ENCODE data around the gene ASAP2. TPM values are rescaled to one million over a fixed set of nuclear protein-coding genes. Genes with fewer than 3 reads are reported as not detected.

The ASAP2 gene
- total RNA-seq, 2 donors from 2014 or later: 58.1 to 61.7 TPM

DNA sequence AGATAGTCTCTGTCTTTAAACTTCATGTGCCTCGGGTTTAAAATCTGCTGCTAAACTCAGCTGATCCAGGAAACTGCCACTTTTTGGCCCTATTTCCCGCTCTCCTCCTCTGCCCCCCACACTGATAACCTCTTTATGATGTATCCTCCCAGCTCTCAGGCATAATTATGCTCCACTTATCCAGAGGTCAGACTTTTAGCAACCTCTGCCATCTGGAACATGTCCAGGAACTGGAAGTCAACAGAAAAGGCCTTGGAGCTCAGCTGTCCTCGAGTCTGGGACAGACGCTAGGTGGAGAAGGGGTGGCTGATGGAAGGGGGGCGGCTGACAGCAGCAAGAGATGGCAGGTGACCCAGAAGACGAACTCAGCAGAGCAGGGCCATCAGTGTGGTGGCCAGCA lies 41.2 kb downstream of the ASAP2 start:
- no peaks in the 10 kb centered on the region for H3K36me3 ChIP-seq
- peak overlapping the region; percentile 76 for H3K27ac ChIP-seq
- H3K9me3 ChIP-seq: no peaks in the 10 kb centered on the region
- TF ChIP-seq, protein P1, sequence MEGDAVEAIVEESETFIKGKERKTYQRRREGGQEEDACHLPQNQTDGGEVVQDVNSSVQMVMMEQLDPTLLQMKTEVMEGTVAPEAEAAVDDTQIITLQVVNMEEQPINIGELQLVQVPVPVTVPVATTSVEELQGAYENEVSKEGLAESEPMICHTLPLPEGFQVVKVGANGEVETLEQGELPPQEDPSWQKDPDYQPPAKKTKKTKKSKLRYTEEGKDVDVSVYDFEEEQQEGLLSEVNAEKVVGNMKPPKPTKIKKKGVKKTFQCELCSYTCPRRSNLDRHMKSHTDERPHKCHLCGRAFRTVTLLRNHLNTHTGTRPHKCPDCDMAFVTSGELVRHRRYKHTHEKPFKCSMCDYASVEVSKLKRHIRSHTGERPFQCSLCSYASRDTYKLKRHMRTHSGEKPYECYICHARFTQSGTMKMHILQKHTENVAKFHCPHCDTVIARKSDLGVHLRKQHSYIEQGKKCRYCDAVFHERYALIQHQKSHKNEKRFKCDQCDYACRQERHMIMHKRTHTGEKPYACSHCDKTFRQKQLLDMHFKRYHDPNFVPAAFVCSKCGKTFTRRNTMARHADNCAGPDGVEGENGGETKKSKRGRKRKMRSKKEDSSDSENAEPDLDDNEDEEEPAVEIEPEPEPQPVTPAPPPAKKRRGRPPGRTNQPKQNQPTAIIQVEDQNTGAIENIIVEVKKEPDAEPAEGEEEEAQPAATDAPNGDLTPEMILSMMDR (IDR thresholded peaks at IDR 0.05): no peak
- no peak overlapping the region for H3K4me3 ChIP-seq
- no peaks in the 10 kb centered on the region for H3K27me3 ChIP-seq
- DNase-seq: peak; percentile 80
- H3K4me1 ChIP-seq: peaks cover 28% of the 10 kb centered on the region
- H3K9ac ChIP-seq (ENCODE audit: low read depth in 2 of 2, low read length in 2 of 2): peak overlapping the region in 1 of 2 donors; percentile 7
- intact Hi-C loops (cut with DNase I): no loop called here

DNA sequence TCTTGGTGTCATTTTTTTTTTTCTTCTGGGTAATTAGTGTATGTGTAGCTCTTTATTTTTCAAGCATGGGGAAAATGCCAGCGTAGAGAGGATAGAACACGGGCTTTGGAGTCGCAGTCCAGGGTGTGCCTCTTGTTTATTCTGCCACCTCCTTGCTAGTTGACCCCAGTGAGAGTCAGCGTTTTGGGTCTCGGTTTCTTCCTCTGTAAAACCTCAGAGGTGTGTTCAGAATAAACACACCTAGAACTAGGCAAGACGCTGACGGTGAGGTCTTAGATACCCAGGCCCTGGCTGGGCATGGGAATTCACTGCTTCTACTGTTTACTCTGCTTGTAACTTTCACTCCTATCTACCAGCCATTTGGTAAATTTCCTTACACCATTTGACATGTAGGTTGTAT lies 41.8 kb downstream of the ASAP2 start:
- no peaks in the 10 kb centered on the region for H3K9me3 ChIP-seq
- H3K4me1 ChIP-seq: peaks cover 28% of the 10 kb centered on the region
- DNase-seq: peak; percentile 69
- TF ChIP-seq, protein P1 (IDR thresholded peaks at IDR 0.05): no peak
- H3K4me3 ChIP-seq: no peak overlapping the region
- H3K36me3 ChIP-seq: no peaks in the 10 kb centered on the region
- H3K9ac ChIP-seq (ENCODE audit: low read depth in 2 of 2, low read length in 2 of 2): peak overlapping the region in 1 of 2 donors; percentile 30
- H3K27ac ChIP-seq: peak overlapping the region; percentile 76
- no peaks in the 10 kb centered on the region for H3K27me3 ChIP-seq
- intact Hi-C loops (cut with DNase I): no loop called here

DNA sequence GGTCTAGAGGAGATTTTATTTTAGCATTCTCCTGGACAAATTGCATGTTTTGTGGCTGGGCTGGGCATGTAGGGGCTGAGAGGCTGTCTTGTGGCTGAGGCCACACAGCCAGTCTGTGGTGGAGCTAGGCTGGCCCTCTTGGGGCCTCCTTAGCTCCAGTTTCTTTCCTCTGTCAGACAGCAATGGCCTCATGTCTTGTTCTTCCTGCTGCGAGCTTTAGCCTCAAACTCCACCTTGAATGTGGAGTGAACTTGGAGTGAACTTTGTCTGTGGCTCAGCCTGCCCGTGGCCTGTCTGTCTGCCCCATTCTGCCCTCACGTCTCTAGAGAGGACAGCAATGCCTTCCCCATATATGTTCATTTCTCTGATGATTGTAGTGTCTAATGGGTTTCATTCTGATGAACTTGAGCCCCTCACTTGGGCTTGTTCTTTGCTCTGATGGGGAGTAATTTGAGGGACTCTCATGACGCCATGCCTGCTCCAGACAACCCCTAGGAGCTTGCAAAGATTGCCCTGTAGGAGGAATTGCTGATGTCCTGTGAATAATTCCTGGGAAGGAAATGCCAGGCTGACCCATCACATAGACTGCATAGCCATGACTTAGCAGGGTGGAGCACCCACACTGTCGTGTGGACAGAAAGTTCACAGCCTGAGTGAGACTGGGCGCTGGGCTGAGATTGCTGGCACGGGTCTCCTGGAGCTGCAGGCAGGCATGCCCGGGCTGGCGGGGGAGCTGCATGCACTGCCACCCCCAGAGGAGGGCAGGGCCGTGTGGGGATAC lies 42.6 kb downstream of the ASAP2 start:
- Histone ChIP-seq H3K4me3 (no peak overlapping the region), H3K9me3 (no peaks in the 10 kb centered on the region), H3K27me3 (no peaks in the 10 kb centered on the region), H3K4me1 (peaks cover 28% of the 10 kb centered on the region), H3K9ac (ENCODE audit: low read depth in 2 of 2, low read length in 2 of 2) (peak overlapping the region in 1 of 2 donors; percentile 30), H3K36me3 (no peaks in the 10 kb centered on the region), H3K27ac (peak overlapping the region; percentile 76)
- intact Hi-C loops (cut with DNase I): no loop called here
- DNase-seq: no peak
- TF ChIP-seq, protein P1 (IDR thresholded peaks at IDR 0.05): no peak

DNA sequence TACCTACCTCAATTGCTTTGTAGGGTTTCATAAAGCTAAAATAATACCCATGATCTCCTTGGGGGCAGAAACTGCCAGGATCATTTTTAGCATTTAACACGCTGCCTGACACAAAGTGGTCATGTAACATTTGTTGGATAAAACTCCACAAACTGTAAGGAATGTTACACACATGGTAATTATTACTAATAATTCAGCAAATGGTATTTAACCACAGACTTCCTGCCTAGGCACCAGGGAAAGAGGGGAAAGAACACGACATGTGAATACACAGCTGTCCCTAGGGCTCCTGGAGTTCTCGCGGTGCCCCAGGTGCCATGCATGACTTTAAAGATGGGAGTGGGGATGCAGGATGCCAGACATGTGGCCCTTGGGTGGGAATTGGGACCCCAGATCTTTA lies 43.5 kb downstream of the ASAP2 start:
- Histone ChIP-seq H3K9ac (ENCODE audit: low read depth in 2 of 2, low read length in 2 of 2) (peak overlapping the region in 1 of 2 donors; percentile 66), H3K9me3 (no peaks in the 10 kb centered on the region), H3K4me3 (no peak overlapping the region), H3K4me1 (peaks cover 28% of the 10 kb centered on the region), H3K36me3 (no peaks in the 10 kb centered on the region), H3K27ac (peak overlapping the region; percentile 76), H3K27me3 (no peaks in the 10 kb centered on the region)
- intact Hi-C loops (cut with DNase I): no loop called here
- TF ChIP-seq, protein P1 (IDR thresholded peaks at IDR 0.05): no peak
- DNase-seq: no peak

DNA sequence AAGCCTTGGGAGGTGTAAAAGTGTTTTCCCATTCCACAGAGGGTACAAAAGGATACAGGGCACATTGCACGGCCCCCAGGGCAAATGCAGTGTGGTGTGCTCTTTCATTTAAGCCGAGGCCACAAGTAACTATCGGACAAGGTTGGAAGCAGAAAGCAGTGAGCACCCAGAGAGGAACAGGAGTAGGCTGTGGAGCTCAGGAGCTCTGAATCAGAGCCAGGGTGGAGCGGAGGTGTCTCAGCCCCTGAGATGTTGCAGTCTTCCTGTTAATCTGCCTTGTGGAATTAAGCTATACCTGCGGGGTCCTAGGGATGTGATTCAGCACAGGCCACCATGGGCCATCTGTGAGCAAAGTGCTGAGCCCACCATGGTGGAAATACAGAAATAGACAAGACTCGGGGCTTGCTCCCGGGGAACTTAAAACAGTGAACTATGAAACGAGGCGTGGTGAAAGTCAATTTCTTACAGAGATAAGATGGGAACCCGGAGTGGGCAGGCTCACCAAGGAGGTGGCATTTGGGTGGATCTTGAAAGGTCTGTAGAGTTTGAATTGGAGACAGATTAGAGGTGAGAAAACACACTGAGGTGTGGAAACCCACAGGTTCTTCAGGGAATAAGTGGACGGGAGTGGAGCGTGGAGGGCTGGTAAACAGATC lies 44.0 kb downstream of the ASAP2 start:
- Histone ChIP-seq H3K4me3 (no peak overlapping the region), H3K27me3 (no peaks in the 10 kb centered on the region), H3K36me3 (no peaks in the 10 kb centered on the region), H3K9ac (ENCODE audit: low read depth in 2 of 2, low read length in 2 of 2) (peak overlapping the region in 1 of 2 donors; percentile 66), H3K27ac (peak overlapping the region; percentile 55), H3K4me1 (peaks cover 28% of the 10 kb centered on the region), H3K9me3 (no peaks in the 10 kb centered on the region)
- DNase-seq: peak; percentile 59
- intact Hi-C loops (cut with DNase I): no loop called here
- TF ChIP-seq, protein P1 (IDR thresholded peaks at IDR 0.05): no peak

Measured in colonic mucosa (tissue), 4 donors.